Glomerular visceral epithelial cell (primary cell): ENCODE results near the gene AMN1.
"Not testable (repeated sequence)": the region's sequence is repeated elsewhere in the genome, so short reads cannot be mapped to it uniquely, and the experiment has no call there.

Experiments
- DNase-seq: peaks from one replicate; pipeline ENCODE4 v3.0.0-alpha.2; 2016; ENCODE audit errors: extremely low spot score

AMN1 gene

GRCh38 chr12:31733549-31734432 lies 5.0 kb upstream of the AMN1 start:
- peak; percentile 67 for DNase-seq

GRCh38 chr12:31732926-31733548 lies 4.2 kb upstream of the AMN1 start:
- peak; percentile 83 for DNase-seq

GRCh38 chr12:31731203-31731602 lies 2.4 kb upstream of the AMN1 start:
- not testable (repeated sequence) for DNase-seq

GRCh38 chr12:31729705-31730104 lies 884 bp upstream of the AMN1 start:
- no peak for DNase-seq

- no peak for DNase-seq
Observed at GRCh38 chr12:31728289-31728916, 418 bp downstream of the AMN1 start.

GRCh38 chr12:31727192-31727591 lies 1.6 kb downstream of the AMN1 start:
- DNase-seq, result no peak

- no peak for DNase-seq
Observed at GRCh38 chr12:31726575-31726974, 2.2 kb downstream of the AMN1 start.

GRCh38 chr12:31724557-31724956 lies 4.3 kb downstream of the AMN1 start:
- no peak for DNase-seq

GRCh38 chr12:31722580-31722979 lies 6.2 kb downstream of the AMN1 start:
- no peak for DNase-seq

GRCh38 chr12:31718542-31719198 lies 10.2 kb downstream of the AMN1 start:
- not testable (repeated sequence) for DNase-seq

GRCh38 chr12:31716998-31717397 lies 11.8 kb downstream of the AMN1 start:
- DNase-seq, result not testable (repeated sequence)

GRCh38 chr12:31715283-31715825 lies 13.5 kb downstream of the AMN1 start:
- DNase-seq, result no peak

GRCh38 chr12:31714406-31715271 lies 14.2 kb downstream of the AMN1 start:
- no peak for DNase-seq

- DNase-seq, result no peak
Observed at GRCh38 chr12:31712877-31713276, 15.9 kb downstream of the AMN1 start.

- DNase-seq, result no peak
Observed at GRCh38 chr12:31710021-31710818, 18.6 kb downstream of the AMN1 start.

GRCh38 chr12:31708118-31708517 lies 20.7 kb downstream of the AMN1 start:
- not testable (repeated sequence) for DNase-seq

- no peak for DNase-seq
Observed at GRCh38 chr12:31705621-31706020, 23.2 kb downstream of the AMN1 start.

- peak; percentile 2 for DNase-seq
Observed at GRCh38 chr12:31702047-31702446, 26.8 kb downstream of the AMN1 start.

GRCh38 chr12:31689921-31690320 lies 38.9 kb downstream of the AMN1 start:
- not testable (repeated sequence) for DNase-seq

- DNase-seq, result no peak
Observed at GRCh38 chr12:31687101-31687527, 41.7 kb downstream of the AMN1 start.
